Activated T-cell treated with anti-CD3 and anti-CD28 coated beads, Interleukin-2, amount 50 U/mL, for 24 hours (primary cell): ENCODE data around the gene CD300LD.

Experiments used
- DNase-seq: peaks from one replicate; pipeline ENCODE4 v3.0.0-alpha.2; 2020
- H3K27ac Mint-ChIP-seq: 2 replicates; pipeline ENCODE4 v1.8.0; 2020; ENCODE audit warnings: mild to moderate bottlenecking, mixed read lengths
- H3K27me3 Mint-ChIP-seq: 2 replicates; pipeline ENCODE4 v1.8.0; 2020; ENCODE audit warnings: mixed read lengths
- H3K36me3 Mint-ChIP-seq: 2 replicates; pipeline ENCODE4 v1.8.0; 2020; ENCODE audit warnings: low read depth, mixed read lengths
- H3K4me1 Mint-ChIP-seq: 2 replicates; pipeline ENCODE4 v1.8.0; 2020; ENCODE audit warnings: low read depth, mixed read lengths
- H3K4me3 Mint-ChIP-seq: 2 replicates; pipeline ENCODE4 v1.8.0; 2020; ENCODE audit warnings: mild to moderate bottlenecking, moderate library complexity, mixed read lengths
- H3K9me3 Mint-ChIP-seq: 2 replicates; pipeline ENCODE4 v1.8.0; 2020; ENCODE audit warnings: mixed read lengths

The CD300LD gene

DNA sequence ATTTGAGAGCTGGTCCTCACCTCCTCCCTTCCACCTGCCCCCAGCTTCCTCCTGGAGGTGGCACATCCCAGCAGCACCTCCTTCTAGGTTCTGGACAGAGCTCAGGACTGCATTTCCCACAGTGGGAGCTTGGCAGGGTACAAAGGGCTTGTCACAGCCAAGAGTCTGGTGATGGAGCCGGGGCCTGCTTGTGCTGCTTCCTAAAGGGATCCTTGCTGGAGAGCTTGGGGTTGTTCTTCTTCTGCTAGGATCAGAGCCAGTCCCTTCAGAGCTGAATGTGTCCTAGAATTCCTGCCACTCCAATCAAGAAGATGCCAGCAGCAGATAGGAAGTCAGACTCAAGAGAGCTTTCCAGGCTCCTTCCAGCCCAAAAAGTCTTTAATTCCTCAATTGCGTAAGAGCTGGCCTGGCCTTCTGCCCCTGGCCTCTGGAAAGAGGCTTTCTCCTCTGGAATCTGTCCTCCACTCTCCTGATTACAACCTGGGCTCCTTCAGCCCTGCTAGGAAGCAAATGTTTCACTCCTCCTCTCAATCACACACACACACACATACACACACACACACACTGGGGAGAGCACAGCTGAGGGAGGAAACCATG is 27.1 kb upstream of the CD300LD start:
- H3K27me3 Mint-ChIP-seq, result peaks cover 59% of the 10 kb centered on the region
- H3K4me1 Mint-ChIP-seq, result no peaks in the 10 kb centered on the region
- H3K9me3 Mint-ChIP-seq, result no peaks in the 10 kb centered on the region
- DNase-seq, result no peak
- no peak overlapping the region for H3K27ac Mint-ChIP-seq
- H3K36me3 Mint-ChIP-seq, result no peaks in the 10 kb centered on the region
- H3K4me3 Mint-ChIP-seq, result no peak overlapping the region

DNA sequence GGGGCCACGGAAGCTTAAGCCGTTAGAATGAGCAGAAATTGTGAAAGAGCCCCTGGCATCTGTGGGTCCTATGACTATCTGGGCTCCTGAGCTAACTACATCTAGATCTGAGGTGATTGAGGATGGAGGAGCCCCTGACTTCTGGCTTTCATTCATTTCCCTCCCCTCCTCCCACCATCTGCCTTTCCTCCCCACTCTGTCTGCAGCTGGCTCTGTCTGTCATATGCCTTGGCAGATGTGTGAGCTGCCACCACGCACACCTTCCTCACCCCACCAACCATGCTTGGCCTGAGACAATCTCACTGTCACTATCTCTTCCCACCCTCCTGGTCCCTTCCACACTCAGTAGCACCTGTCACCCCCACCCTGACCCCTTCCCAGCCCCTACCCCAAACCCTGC is 26.4 kb upstream of the CD300LD start:
- Mint-ChIP-seq H3K9me3 (no peaks in the 10 kb centered on the region), H3K4me1 (no peaks in the 10 kb centered on the region), H3K4me3 (no peak overlapping the region), H3K36me3 (no peaks in the 10 kb centered on the region), H3K27ac (no peak overlapping the region), H3K27me3 (peaks cover 55% of the 10 kb centered on the region)
- no peak for DNase-seq

DNA sequence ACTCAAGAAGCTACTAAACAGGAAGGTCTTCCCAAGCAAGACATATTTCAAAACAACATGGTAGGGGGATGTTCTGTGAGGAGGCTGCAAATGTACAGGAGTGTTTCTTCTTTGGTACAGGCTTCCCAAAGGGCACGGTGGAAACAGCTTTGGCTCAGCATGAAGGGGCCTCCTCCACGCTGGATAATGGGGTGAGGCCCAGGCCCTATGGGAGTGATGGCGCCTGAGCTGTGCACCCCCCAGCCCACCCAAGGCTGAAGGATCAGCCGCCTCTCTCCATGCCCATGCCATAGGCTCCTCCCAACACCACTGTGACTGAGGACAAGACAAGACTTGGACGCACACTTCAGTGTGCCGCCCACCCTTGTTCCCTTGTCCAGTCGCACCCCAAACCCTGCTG is 24.6 kb upstream of the CD300LD start:
- no peak for DNase-seq
- peaks cover 42% of the 10 kb centered on the region for H3K27me3 Mint-ChIP-seq
- H3K27ac Mint-ChIP-seq, result no peak overlapping the region
- no peaks in the 10 kb centered on the region for H3K9me3 Mint-ChIP-seq
- no peaks in the 10 kb centered on the region for H3K36me3 Mint-ChIP-seq
- H3K4me1 Mint-ChIP-seq, result peaks cover 6% of the 10 kb centered on the region
- no peak overlapping the region for H3K4me3 Mint-ChIP-seq

DNA sequence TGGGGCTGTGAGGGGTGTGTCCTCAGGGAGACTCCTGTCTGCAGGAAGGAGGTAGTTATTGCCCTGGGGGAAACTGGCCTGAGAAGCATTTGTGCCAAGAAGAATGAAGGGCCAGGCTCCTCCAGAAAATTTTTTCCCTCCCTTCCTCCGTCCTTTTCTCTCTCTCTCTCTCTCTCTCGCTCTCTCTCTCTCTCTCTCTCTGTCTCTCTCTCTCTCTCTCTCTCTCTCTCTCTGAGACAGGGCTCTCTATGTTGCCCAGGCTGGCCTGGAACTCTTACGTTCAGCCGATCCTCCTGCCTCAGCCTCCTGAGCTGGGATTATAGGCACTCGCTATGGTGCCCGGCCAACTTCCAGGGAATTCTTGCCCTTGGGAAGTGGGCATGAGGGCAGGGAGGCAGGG is 20.0 kb upstream of the CD300LD start:
- Mint-ChIP-seq H3K4me3 (no peak overlapping the region), H3K4me1 (peaks cover 6% of the 10 kb centered on the region), H3K27me3 (peaks cover 30% of the 10 kb centered on the region), H3K27ac (no peak overlapping the region), H3K9me3 (no peaks in the 10 kb centered on the region), H3K36me3 (no peaks in the 10 kb centered on the region)
- no peak for DNase-seq

DNA sequence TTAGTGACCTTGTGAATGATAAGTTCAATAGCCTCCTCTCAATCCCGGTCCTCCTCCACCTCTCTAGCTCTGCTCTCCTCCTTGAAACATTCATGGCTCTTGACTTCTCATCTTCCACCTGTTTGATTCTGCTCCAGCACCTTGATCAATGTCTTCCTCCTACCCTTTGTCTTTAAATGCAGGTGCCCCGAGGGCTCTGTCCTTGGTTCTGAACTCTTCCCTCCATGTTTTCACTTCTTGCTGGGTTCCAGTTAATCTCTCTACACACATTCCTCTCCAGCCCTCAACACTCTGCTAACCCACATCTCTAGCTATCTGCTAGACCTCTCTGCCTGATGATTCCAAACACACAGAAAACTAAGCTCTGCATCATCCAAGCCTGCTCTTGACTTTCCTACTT is 18.0 kb upstream of the CD300LD start:
- DNase-seq, result no peak
- Mint-ChIP-seq H3K27ac (no peak overlapping the region), H3K27me3 (peaks cover 14% of the 10 kb centered on the region), H3K4me1 (peaks cover 6% of the 10 kb centered on the region), H3K36me3 (no peaks in the 10 kb centered on the region), H3K9me3 (no peaks in the 10 kb centered on the region), H3K4me3 (no peak overlapping the region)

DNA sequence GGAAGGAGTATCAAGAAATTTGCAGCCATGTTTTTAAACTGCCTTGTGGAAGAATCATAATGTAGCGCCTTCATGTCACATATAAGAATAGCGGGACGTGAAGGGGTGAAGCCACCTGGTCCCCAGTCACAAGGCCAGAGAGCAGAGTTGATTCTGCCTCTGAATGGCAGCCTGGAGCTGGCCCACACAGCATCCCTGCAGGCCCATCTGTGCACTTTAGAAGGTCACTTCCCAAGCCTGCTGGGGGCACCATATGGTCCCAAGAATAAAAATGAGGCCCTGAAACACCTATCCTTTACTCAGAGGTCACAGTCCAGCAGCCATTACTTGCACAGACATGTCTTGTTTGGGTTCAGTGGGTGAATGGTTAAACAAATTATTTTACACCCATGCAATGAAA is 16.4 kb upstream of the CD300LD start:
- no peak overlapping the region for H3K27ac Mint-ChIP-seq
- H3K4me3 Mint-ChIP-seq, result no peak overlapping the region
- DNase-seq, result no peak
- H3K27me3 Mint-ChIP-seq, result peaks cover 9% of the 10 kb centered on the region
- H3K9me3 Mint-ChIP-seq, result no peaks in the 10 kb centered on the region
- peaks cover 6% of the 10 kb centered on the region for H3K4me1 Mint-ChIP-seq
- H3K36me3 Mint-ChIP-seq, result no peaks in the 10 kb centered on the region

DNA sequence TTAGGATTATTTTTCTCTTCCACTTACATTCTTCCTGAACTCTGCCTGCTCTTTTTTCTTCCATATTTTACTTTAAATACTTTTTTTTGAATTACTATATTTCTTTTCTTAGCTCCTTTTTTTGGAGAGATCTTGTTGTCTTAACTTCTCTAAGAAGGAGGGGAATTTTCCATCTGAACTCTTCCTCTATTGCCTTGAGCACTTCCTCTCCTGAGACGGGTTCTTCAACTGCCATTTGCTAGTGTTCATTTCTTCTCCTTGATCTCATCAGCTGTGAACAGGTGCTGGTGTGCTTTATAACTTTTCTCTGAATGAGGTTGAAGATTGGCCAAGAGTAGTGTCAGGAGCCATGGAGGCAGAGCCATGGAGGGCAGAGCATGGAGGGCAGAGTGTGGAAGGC is 15.1 kb upstream of the CD300LD start:
- H3K36me3 Mint-ChIP-seq, result no peaks in the 10 kb centered on the region
- H3K27me3 Mint-ChIP-seq, result peaks cover 13% of the 10 kb centered on the region
- no peak overlapping the region for H3K27ac Mint-ChIP-seq
- DNase-seq, result no peak
- peaks cover 3% of the 10 kb centered on the region for H3K4me1 Mint-ChIP-seq
- H3K9me3 Mint-ChIP-seq, result no peaks in the 10 kb centered on the region
- H3K4me3 Mint-ChIP-seq, result no peak overlapping the region

DNA sequence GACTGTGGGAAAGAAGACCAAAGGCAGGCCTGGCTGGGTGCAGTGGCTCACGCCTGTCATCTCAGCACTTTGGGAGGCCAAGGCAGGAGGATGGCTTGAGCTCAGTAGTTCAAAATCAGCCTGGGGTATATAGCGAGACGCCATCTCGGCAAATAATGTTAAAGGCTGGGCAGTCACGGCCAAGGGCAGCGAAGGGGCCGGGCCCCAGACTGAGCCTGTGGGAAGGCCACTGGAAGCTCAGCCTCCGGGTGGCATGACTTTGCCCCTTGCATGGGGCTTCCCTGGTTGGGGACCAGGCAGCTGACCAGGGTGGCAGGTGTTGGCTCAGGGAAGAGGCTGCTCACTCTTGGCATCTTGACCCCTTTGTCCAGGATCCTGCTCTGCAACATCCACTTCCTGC is 14.0 kb upstream of the CD300LD start:
- Mint-ChIP-seq H3K27ac (no peak overlapping the region), H3K36me3 (no peaks in the 10 kb centered on the region), H3K4me3 (no peak overlapping the region), H3K27me3 (peaks cover 16% of the 10 kb centered on the region), H3K4me1 (peaks cover 3% of the 10 kb centered on the region), H3K9me3 (no peaks in the 10 kb centered on the region)
- DNase-seq, result no peak

DNA sequence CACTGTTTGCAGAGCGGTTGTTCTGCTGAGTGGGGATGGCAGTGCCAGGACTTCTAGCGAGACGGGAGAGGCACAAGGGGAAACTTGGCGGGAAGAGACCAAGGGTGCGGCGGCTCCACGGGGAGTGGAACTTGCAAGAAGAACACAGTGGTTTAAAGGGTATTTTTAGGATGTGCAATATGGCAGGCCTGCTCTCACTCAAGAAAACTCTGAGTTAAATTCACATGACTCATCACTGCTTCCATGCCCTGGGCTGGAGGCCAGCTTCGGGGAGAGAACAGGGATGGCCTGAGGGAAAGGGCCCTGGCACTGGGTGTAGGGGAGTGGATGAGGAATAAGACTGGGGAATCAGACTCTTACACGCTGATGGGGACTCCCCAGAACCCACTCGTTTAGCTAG is 13.3 kb upstream of the CD300LD start:
- Mint-ChIP-seq H3K4me3 (no peak overlapping the region), H3K27me3 (peaks cover 18% of the 10 kb centered on the region), H3K27ac (no peak overlapping the region), H3K4me1 (peaks cover 3% of the 10 kb centered on the region), H3K9me3 (no peaks in the 10 kb centered on the region), H3K36me3 (no peaks in the 10 kb centered on the region)
- DNase-seq, result no peak

DNA sequence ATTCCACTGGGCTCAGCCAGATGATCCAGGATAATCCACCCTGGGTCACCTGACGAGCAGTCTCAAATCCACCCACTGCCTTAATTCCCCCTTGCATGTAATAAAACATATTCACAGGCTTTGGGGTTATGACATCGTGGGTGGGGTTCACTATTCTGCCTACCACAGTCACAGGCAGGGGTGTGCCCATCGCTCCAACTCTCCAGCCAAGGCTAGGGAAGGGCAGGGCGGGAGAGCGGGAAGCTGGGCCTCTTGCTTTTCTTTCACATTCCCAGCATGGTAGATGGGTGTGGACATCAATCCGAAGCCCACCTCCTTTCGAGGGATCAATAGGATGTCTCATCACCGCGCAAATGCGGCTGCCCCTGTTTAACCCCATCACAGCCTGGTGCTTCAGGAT is 12.7 kb upstream of the CD300LD start:
- Mint-ChIP-seq H3K27me3 (peaks cover 18% of the 10 kb centered on the region), H3K36me3 (no peaks in the 10 kb centered on the region), H3K4me3 (no peak overlapping the region), H3K9me3 (no peaks in the 10 kb centered on the region), H3K27ac (no peak overlapping the region), H3K4me1 (peaks cover 3% of the 10 kb centered on the region)
- no peak for DNase-seq

DNA sequence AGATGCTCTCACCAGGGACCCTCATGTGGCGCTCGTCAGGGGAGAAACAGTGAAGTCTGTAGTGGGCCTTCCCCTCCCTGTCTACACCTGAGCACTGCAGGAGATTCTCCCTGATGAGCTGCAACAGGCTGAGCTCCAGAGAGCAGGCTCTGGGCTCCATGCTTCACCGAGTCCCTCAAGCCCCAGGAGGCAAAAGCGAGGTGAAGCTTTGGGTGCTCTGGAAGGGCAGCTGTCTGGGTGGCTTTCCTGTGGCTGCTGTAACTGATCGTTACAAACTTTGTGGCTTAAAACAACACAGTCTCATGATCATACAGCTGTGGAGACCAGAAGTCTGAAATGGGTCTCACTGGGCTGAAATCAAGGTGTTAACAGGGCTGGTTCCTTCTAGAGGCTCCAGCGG is 12.1 kb upstream of the CD300LD start:
- H3K4me1 Mint-ChIP-seq, result peaks cover 5% of the 10 kb centered on the region
- H3K27me3 Mint-ChIP-seq, result peaks cover 21% of the 10 kb centered on the region
- H3K9me3 Mint-ChIP-seq, result no peaks in the 10 kb centered on the region
- H3K27ac Mint-ChIP-seq, result no peak overlapping the region
- no peak overlapping the region for H3K4me3 Mint-ChIP-seq
- H3K36me3 Mint-ChIP-seq, result no peaks in the 10 kb centered on the region
- no peak for DNase-seq

DNA sequence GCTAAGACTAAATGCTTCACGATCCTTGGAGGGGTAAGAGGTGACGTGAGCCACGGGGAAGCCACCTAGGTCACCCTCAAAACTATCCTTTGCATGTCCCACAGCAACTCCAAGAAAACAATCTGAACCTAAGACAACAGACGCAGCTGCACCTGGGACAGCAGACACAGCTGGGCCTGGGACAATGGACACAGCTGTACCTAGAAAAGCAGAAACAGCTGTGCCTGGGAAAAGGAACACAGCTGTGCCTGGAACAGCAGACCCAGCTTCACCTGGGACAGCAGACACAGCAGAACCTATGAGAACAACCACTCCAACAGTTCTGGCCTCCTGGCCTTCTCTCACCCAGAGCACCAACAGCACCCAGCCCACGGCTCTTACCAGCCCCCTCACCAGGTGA is 11.7 kb upstream of the CD300LD start:
- H3K27me3 Mint-ChIP-seq, result peaks cover 24% of the 10 kb centered on the region
- DNase-seq, result no peak
- H3K9me3 Mint-ChIP-seq, result no peaks in the 10 kb centered on the region
- no peaks in the 10 kb centered on the region for H3K36me3 Mint-ChIP-seq
- peaks cover 8% of the 10 kb centered on the region for H3K4me1 Mint-ChIP-seq
- H3K4me3 Mint-ChIP-seq, result no peak overlapping the region
- H3K27ac Mint-ChIP-seq, result no peak overlapping the region

DNA sequence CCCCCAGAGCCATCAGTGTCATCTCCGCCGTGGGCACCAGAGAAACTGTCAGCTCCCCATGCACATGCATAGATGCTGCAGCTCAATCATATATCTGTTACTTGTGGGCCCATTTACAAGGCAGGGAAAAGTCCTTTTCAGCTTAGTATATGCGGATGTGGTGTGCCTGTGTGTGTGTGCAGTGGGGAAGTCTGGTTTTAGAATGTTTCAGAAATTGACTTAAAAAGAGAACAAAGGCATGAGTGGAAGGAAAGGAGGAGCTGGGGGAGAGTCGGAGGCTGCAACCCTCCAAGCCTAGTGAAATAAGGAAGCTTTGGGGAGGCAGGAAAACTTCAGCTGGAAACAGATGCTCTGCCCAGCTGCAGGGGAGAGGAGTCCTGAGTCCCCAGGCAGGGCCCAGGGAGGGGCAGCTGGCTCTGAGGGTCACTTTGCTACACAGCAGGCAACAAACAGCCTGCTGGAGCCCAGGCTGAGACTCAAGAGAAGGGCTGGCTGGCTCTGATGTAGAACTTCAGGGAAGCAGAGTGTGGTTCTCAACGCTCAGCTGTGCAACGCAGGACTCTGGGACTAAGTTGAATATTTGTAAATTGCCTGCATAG is 11.1 kb upstream of the CD300LD start:
- Mint-ChIP-seq H3K27me3 (peaks cover 25% of the 10 kb centered on the region), H3K9me3 (no peaks in the 10 kb centered on the region), H3K4me1 (peaks cover 13% of the 10 kb centered on the region), H3K4me3 (no peak overlapping the region), H3K36me3 (no peaks in the 10 kb centered on the region), H3K27ac (no peak overlapping the region)
- DNase-seq, result no peak

DNA sequence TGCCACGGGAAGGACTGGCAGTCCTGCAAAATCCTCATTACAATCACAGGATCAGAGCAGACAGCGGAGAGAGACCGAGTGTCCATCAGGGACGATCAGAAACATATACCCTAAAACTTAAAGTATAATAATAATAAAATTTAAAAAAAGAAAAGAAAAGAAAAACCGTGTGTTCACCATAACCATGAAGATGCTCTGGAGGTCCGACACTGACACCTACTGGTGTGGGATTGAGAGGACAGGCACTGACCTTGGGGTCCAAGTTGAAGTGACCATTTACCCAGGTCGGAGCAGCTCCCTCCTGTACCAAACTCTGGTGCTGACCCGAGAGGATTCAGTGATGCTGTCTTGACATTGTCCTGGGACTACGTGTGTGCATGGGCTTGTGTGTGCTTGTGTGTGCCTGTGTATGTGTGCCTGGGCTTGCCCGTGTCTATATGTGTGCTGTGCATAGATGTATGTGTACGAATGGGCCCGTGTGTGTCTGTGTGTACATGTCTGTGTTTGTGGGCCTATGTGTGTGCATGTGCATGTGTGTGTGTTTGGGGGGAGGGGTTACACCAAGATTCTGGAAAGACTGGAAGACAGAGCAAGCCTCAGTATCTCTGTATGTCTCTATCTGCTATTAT is 10.0 kb upstream of the CD300LD start:
- Mint-ChIP-seq H3K27me3 (peaks cover 20% of the 10 kb centered on the region), H3K36me3 (no peaks in the 10 kb centered on the region), H3K27ac (no peak overlapping the region), H3K4me3 (no peak overlapping the region), H3K4me1 (peaks cover 13% of the 10 kb centered on the region), H3K9me3 (no peaks in the 10 kb centered on the region)
- no peak for DNase-seq

DNA sequence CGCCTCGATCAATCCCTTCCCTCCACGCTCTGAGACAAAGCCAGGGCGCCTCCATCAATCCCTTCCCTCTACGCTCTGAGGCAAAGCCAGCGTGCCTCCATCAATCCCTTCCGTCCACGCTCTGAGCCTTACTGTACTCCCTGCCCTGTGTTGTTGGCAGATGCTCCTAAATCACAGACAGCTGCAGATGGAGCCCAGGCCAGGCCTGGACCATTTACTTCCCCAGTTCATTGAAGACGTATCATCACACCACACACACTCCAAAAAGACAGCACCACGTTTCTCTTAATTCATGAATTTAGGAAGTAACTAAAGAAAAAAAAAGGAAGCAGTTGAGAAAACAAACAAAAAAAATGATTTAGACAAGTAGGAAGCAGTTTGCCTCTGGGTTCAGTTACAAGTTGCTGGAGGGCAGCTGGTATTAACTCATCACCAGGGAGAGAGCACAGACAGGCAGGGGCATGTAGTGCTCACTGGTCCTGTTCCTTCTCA is 7.4 kb upstream of the CD300LD start:
- DNase-seq, result no peak
- no peaks in the 10 kb centered on the region for H3K9me3 Mint-ChIP-seq
- H3K27ac Mint-ChIP-seq, result no peak overlapping the region
- H3K27me3 Mint-ChIP-seq, result peaks cover 20% of the 10 kb centered on the region
- H3K36me3 Mint-ChIP-seq, result no peaks in the 10 kb centered on the region
- no peak overlapping the region for H3K4me3 Mint-ChIP-seq
- peaks cover 13% of the 10 kb centered on the region for H3K4me1 Mint-ChIP-seq
